Lower leg skin (tissue), 4 donors: ENCODE data around the gene ACSF3. TPM values are rescaled to one million over a fixed set of nuclear protein-coding genes. Genes with fewer than 3 reads are reported as not detected.

Experiments used
- DNase-seq, 2 donors: peaks; one replicate each; pipeline ENCODE4 v3.0.0-alpha.2; 2019; ENCODE audit warnings: low spot score in 2 of 2
- H3K4me3 ChIP-seq: fragments of 200-600 bp; sonication (generic); 2 replicates; pipeline ENCODE4 v1.5.1; 2017; ENCODE audit warnings: mild to moderate bottlenecking, low read depth; ENCODE audit not compliant: poor library complexity, severe bottlenecking
- CTCF ChIP-seq, 3 donors: fragments of 450-650 bp; IDR thresholded peaks; one replicate each; pipeline ENCODE4 v1.5.1; 2016; ENCODE audit warnings: antibody characterized with exemption in 3 of 3, mild to moderate bottlenecking in 3 of 3, moderate library complexity in 2 of 3
- POLR2A ChIP-seq, 2 donors: fragments of 450-650 bp; IDR thresholded peaks; one replicate each; pipeline ENCODE4 v1.6.1; 2016 to 2017; ENCODE audit warnings: antibody characterized with exemption in 2 of 2, mild to moderate bottlenecking in 1 of 2, moderate library complexity in 1 of 2
- WGBS, 2 donors: methylation state at CpG; one replicate each; pipeline ENCODE4 v1.1.5; 2018; 5-methylcytosine and 5-hydroxymethylcytosine counted together
- intact Hi-C: fragments of 100-400 bp; cut with DNase I; formaldehyde crosslinking; loops from one replicate; pipeline ENCODE4 v1.15.0; 2023; ENCODE audit warnings: low total_unique reads
- total RNA-seq, 4 donors: library from RNA; depleted of rRNA; stranded (reverse); fragments of >200 nt; gene quantifications; one replicate each; pipeline ENCODE4 v1.1.0, GENCODE V29; 2016

The ACSF3 gene
- total RNA-seq, 4 donors from 2014 or later = 22.7 to 42.3 (median 34.4) TPM

GRCh38 chr16:89110641-89111040 is 17.0 kb downstream of the ACSF3 start:
- no peak overlapping the region for H3K4me3 ChIP-seq
- TF ChIP-seq CTCF (IDR thresholded peaks at IDR 0.05) (no peak), POLR2A (IDR thresholded peaks at IDR 0.05) (no peak)
- intact Hi-C loops = no loop called here
- DNase-seq = no peak
- WGBS, 2 donors = 95% methylated on average over 14 of the region's 14 CpGs

- TF ChIP-seq POLR2A (IDR thresholded peaks at IDR 0.05) (no peak), CTCF (IDR thresholded peaks at IDR 0.05) (no peak)
- WGBS, 2 donors = 93 to 95% methylated on average over 22 of the region's 22 CpGs
- no peak for DNase-seq
- H3K4me3 ChIP-seq = no peak overlapping the region
- intact Hi-C loops = no loop called here
Measured at GRCh38 chr16:89111263-89111662, 17.6 kb downstream of the ACSF3 start.

GRCh38 chr16:89112377-89113151 is 18.9 kb downstream of the ACSF3 start:
- no peak overlapping the region for H3K4me3 ChIP-seq
- WGBS, 2 donors = 83% methylated on average over 26 of the region's 26 CpGs
- intact Hi-C loops = no loop called here
- TF ChIP-seq POLR2A (IDR thresholded peaks at IDR 0.05) = no peak
- TF ChIP-seq CTCF (IDR thresholded peaks at IDR 0.05) = no peak
- no peak for DNase-seq

- WGBS, 2 donors = 91 to 94% methylated on average over 12 of the region's 12 CpGs
- DNase-seq = no peak
Measured at GRCh38 chr16:89113152-89113547, 19.5 kb downstream of the ACSF3 start.

GRCh38 chr16:89113661-89114060 is 20.0 kb downstream of the ACSF3 start:
- no peak for DNase-seq
- 95 to 98% methylated on average over 27 of the region's 27 CpGs for WGBS, 2 donors
- TF ChIP-seq POLR2A (IDR thresholded peaks at IDR 0.05) (no peak), CTCF (IDR thresholded peaks at IDR 0.05) (no peak)
- no peak overlapping the region for H3K4me3 ChIP-seq
- intact Hi-C loops = no loop called here

More at GRCh38 chr16:89113152-89113547, 19.5 kb downstream of the ACSF3 start:
- intact Hi-C loops = no loop called here
- H3K4me3 ChIP-seq = no peak overlapping the region
- no peak for TF ChIP-seq CTCF (IDR thresholded peaks at IDR 0.05)
- no peak for TF ChIP-seq POLR2A (IDR thresholded peaks at IDR 0.05)
